ENCODE measurements around the gene RSRC1.

RSRC1 gene

GRCh38 chr3:158420654-158421396 lies 310.9 kb downstream of the RSRC1 start:
- no peaks in the 10 kb centered on the region for H3K36me3 ChIP-seq (ENCODE audit: insufficient read depth, low read length)
- peak overlapping the region; percentile 60 for H3K27ac ChIP-seq (ENCODE audit: low read depth, low read length)
- H3K4me3 ChIP-seq (ENCODE audit: low read depth, low read length) = no peak overlapping the region
- H3K27me3 ChIP-seq (ENCODE audit: insufficient read depth, low read length) = no peaks in the 10 kb centered on the region
- H3K4me1 ChIP-seq (ENCODE audit: control insufficient read depth, insufficient read depth, low read length, unreplicated experiment) = peaks cover 10% of the 10 kb centered on the region
- H3K79me2 ChIP-seq (ENCODE audit: control insufficient read depth, insufficient read depth, low read length, unreplicated experiment) = no peaks in the 10 kb centered on the region
- no peak overlapping the region for H2AFZ ChIP-seq (ENCODE audit: low read length, unreplicated experiment)

GRCh38 chr3:158430448-158430847 lies 320.6 kb downstream of the RSRC1 start:
- Histone ChIP-seq H2AFZ (ENCODE audit: low read length, unreplicated experiment) (no peak overlapping the region), H3K36me3 (ENCODE audit: insufficient read depth, low read length) (no peaks in the 10 kb centered on the region), H3K79me2 (ENCODE audit: control insufficient read depth, insufficient read depth, low read length, unreplicated experiment) (no peaks in the 10 kb centered on the region), H3K27ac (ENCODE audit: low read depth, low read length) (no peak overlapping the region), H3K4me3 (ENCODE audit: low read depth, low read length) (no peak overlapping the region), H3K27me3 (ENCODE audit: insufficient read depth, low read length) (no peaks in the 10 kb centered on the region), H3K4me1 (ENCODE audit: control insufficient read depth, insufficient read depth, low read length, unreplicated experiment) (peaks cover 5% of the 10 kb centered on the region)

- no peak overlapping the region for H2AFZ ChIP-seq (ENCODE audit: low read length, unreplicated experiment)
- no peak overlapping the region for H3K4me3 ChIP-seq (ENCODE audit: low read depth, low read length)
- no peaks in the 10 kb centered on the region for H3K27me3 ChIP-seq (ENCODE audit: insufficient read depth, low read length)
- no peak overlapping the region for H3K27ac ChIP-seq (ENCODE audit: low read depth, low read length)
- H3K79me2 ChIP-seq (ENCODE audit: control insufficient read depth, insufficient read depth, low read length, unreplicated experiment) = no peaks in the 10 kb centered on the region
- peaks cover 5% of the 10 kb centered on the region for H3K4me1 ChIP-seq (ENCODE audit: control insufficient read depth, insufficient read depth, low read length, unreplicated experiment)
- no peaks in the 10 kb centered on the region for H3K36me3 ChIP-seq (ENCODE audit: insufficient read depth, low read length)
These were observed 321.1 kb downstream of the RSRC1 start for GRCh38 chr3:158430968-158431367.

GRCh38 chr3:158431829-158432228 lies 321.9 kb downstream of the RSRC1 start:
- Histone ChIP-seq H3K4me3 (ENCODE audit: low read depth, low read length) (no peak overlapping the region), H3K27ac (ENCODE audit: low read depth, low read length) (no peak overlapping the region), H3K27me3 (ENCODE audit: insufficient read depth, low read length) (no peaks in the 10 kb centered on the region), H3K36me3 (ENCODE audit: insufficient read depth, low read length) (no peaks in the 10 kb centered on the region), H3K4me1 (ENCODE audit: control insufficient read depth, insufficient read depth, low read length, unreplicated experiment) (peaks cover 5% of the 10 kb centered on the region), H3K79me2 (ENCODE audit: control insufficient read depth, insufficient read depth, low read length, unreplicated experiment) (no peaks in the 10 kb centered on the region), H2AFZ (ENCODE audit: low read length, unreplicated experiment) (no peak overlapping the region)

- Histone ChIP-seq H3K27me3 (ENCODE audit: insufficient read depth, low read length) (no peaks in the 10 kb centered on the region), H2AFZ (ENCODE audit: low read length, unreplicated experiment) (no peak overlapping the region), H3K4me3 (ENCODE audit: low read depth, low read length) (no peak overlapping the region), H3K79me2 (ENCODE audit: control insufficient read depth, insufficient read depth, low read length, unreplicated experiment) (no peaks in the 10 kb centered on the region), H3K4me1 (ENCODE audit: control insufficient read depth, insufficient read depth, low read length, unreplicated experiment) (peaks cover 5% of the 10 kb centered on the region), H3K36me3 (ENCODE audit: insufficient read depth, low read length) (no peaks in the 10 kb centered on the region), H3K27ac (ENCODE audit: low read depth, low read length) (no peak overlapping the region)
These were observed 324.6 kb downstream of the RSRC1 start for GRCh38 chr3:158434412-158435038.

GRCh38 chr3:158443632-158444031 lies 333.7 kb downstream of the RSRC1 start:
- Histone ChIP-seq H3K36me3 (ENCODE audit: insufficient read depth, low read length) (no peaks in the 10 kb centered on the region), H3K4me3 (ENCODE audit: low read depth, low read length) (no peak overlapping the region)

GRCh38 chr3:158447408-158447807 lies 337.5 kb downstream of the RSRC1 start:
- H3K36me3 ChIP-seq (ENCODE audit: insufficient read depth, low read length) = no peaks in the 10 kb centered on the region
- no peaks in the 10 kb centered on the region for H3K79me2 ChIP-seq (ENCODE audit: control insufficient read depth, insufficient read depth, low read length, unreplicated experiment)
- H2AFZ ChIP-seq (ENCODE audit: low read length, unreplicated experiment) = no peak overlapping the region
- H3K27ac ChIP-seq (ENCODE audit: low read depth, low read length) = no peak overlapping the region
- H3K4me3 ChIP-seq (ENCODE audit: low read depth, low read length) = no peak overlapping the region
- no peaks in the 10 kb centered on the region for H3K4me1 ChIP-seq (ENCODE audit: control insufficient read depth, insufficient read depth, low read length, unreplicated experiment)
- H3K27me3 ChIP-seq (ENCODE audit: insufficient read depth, low read length) = no peaks in the 10 kb centered on the region

More at GRCh38 chr3:158443632-158444031, 333.7 kb downstream of the RSRC1 start:
- Histone ChIP-seq H2AFZ (ENCODE audit: low read length, unreplicated experiment) (no peak overlapping the region), H3K79me2 (ENCODE audit: control insufficient read depth, insufficient read depth, low read length, unreplicated experiment) (no peaks in the 10 kb centered on the region), H3K27ac (ENCODE audit: low read depth, low read length) (no peak overlapping the region), H3K4me1 (ENCODE audit: control insufficient read depth, insufficient read depth, low read length, unreplicated experiment) (no peaks in the 10 kb centered on the region), H3K27me3 (ENCODE audit: insufficient read depth, low read length) (no peaks in the 10 kb centered on the region)

GRCh38 chr3:158451405-158452055 lies 341.6 kb downstream of the RSRC1 start:
- no peaks in the 10 kb centered on the region for H3K4me1 ChIP-seq (ENCODE audit: control insufficient read depth, insufficient read depth, low read length, unreplicated experiment)

GRCh38 chr3:158452334-158452733 lies 342.4 kb downstream of the RSRC1 start:
- no peaks in the 10 kb centered on the region for H3K36me3 ChIP-seq (ENCODE audit: insufficient read depth, low read length)
- H2AFZ ChIP-seq (ENCODE audit: low read length, unreplicated experiment) = no peak overlapping the region
- H3K27ac ChIP-seq (ENCODE audit: low read depth, low read length) = no peak overlapping the region
- H3K27me3 ChIP-seq (ENCODE audit: insufficient read depth, low read length) = no peaks in the 10 kb centered on the region
- H3K79me2 ChIP-seq (ENCODE audit: control insufficient read depth, insufficient read depth, low read length, unreplicated experiment) = no peaks in the 10 kb centered on the region
- H3K4me3 ChIP-seq (ENCODE audit: low read depth, low read length) = no peak overlapping the region
- H3K4me1 ChIP-seq (ENCODE audit: control insufficient read depth, insufficient read depth, low read length, unreplicated experiment) = no peaks in the 10 kb centered on the region

More at GRCh38 chr3:158451405-158452055, 341.6 kb downstream of the RSRC1 start:
- no peaks in the 10 kb centered on the region for H3K27me3 ChIP-seq (ENCODE audit: insufficient read depth, low read length)
- no peak overlapping the region for H2AFZ ChIP-seq (ENCODE audit: low read length, unreplicated experiment)
- no peaks in the 10 kb centered on the region for H3K79me2 ChIP-seq (ENCODE audit: control insufficient read depth, insufficient read depth, low read length, unreplicated experiment)
- H3K36me3 ChIP-seq (ENCODE audit: insufficient read depth, low read length) = no peaks in the 10 kb centered on the region
- H3K27ac ChIP-seq (ENCODE audit: low read depth, low read length) = no peak overlapping the region
- no peak overlapping the region for H3K4me3 ChIP-seq (ENCODE audit: low read depth, low read length)

GRCh38 chr3:158453004-158453403 lies 343.1 kb downstream of the RSRC1 start:
- Histone ChIP-seq H3K27me3 (ENCODE audit: insufficient read depth, low read length) (no peaks in the 10 kb centered on the region), H3K4me1 (ENCODE audit: control insufficient read depth, insufficient read depth, low read length, unreplicated experiment) (no peaks in the 10 kb centered on the region), H3K36me3 (ENCODE audit: insufficient read depth, low read length) (no peaks in the 10 kb centered on the region), H2AFZ (ENCODE audit: low read length, unreplicated experiment) (no peak overlapping the region), H3K79me2 (ENCODE audit: control insufficient read depth, insufficient read depth, low read length, unreplicated experiment) (no peaks in the 10 kb centered on the region), H3K27ac (ENCODE audit: low read depth, low read length) (no peak overlapping the region), H3K4me3 (ENCODE audit: low read depth, low read length) (no peak overlapping the region)
